ENCODE data around the gene EVC2. TPM values are rescaled to one million over a fixed set of nuclear protein-coding genes. Genes with fewer than 3 reads are reported as not detected.

EVC2 gene
- total and polyA plus RNA-seq, 10 of the 15 experiments (the other 5 are each of a cell fraction or from before 2014, with no cell fraction given) = 0.34 to 10.4 (median 5.6) TPM

GRCh38 chr4:5705647-5706320 lies 2.6 kb downstream of the EVC2 start:
- Histone ChIP-seq H3K79me2 (ENCODE audit: control insufficient read depth, insufficient read depth, low read length) (no peaks in the 10 kb centered on the region), H4K20me1 (ENCODE audit: control insufficient read depth, insufficient read depth) (no peaks in the 10 kb centered on the region), H3K27ac (ENCODE audit: control insufficient read depth, insufficient read depth) (0 out of 2 replicates have a peak overlapping the region, but pooled peaks have one; percentile 5), H3K36me3 (ENCODE audit: control insufficient read depth in 2 of 2, insufficient read depth in 2 of 2, low read length in 1 of 2) (no peaks in the 10 kb centered on the region), H3K4me3 (no peak overlapping the region), H3K4me2 (ENCODE audit: control insufficient read depth, insufficient read depth) (no peak overlapping the region), H3K9me3 (replicated peaks; ENCODE audit: control insufficient read depth, insufficient read depth, low read length) (no peaks in the 10 kb centered on the region; the same call in 2 of the 3 replicates), H3K9ac (ENCODE audit: control insufficient read depth, insufficient read depth, low read length) (no peak overlapping the region), H2AFZ (ENCODE audit: control insufficient read depth, low read depth, low read length) (no peak overlapping the region), H3K27me3 (replicated peaks in 1 of 2; ENCODE audit: control insufficient read depth in 2 of 2, insufficient read depth in 2 of 2, low read length in 1 of 2) (no peaks in the 10 kb centered on the region), H3K4me1 (ENCODE audit: control insufficient read depth, insufficient read depth, low read length) (peaks cover 11% of the 10 kb centered on the region)
- POLR2A ChIA-PET = interaction anchor here (1.5 kb wide), 1 partner anchor 10 kb away, joined by 3 read pairs; no protein-coding TSS in a partner anchor
- RAD21 ChIA-PET (ENCODE audit: unreplicated experiment) = interaction anchor here (0.6 to 3.3 kb wide), 4 partner anchors 10 to 47 kb away, joined by 3 to 11 read pairs (median 3); no protein-coding TSS in a partner anchor
- CTCF ChIA-PET = interaction anchor here (1.2 to 2.5 kb wide), 2 partner anchors 9 to 23 kb away, joined by 4 to 8 read pairs; no protein-coding TSS in a partner anchor
- intact Hi-C loops (cut with micrococcal nuclease; ENCODE audit: unreplicated experiment) = no loop called here
- TSS peak; percentile 27 for BruUV-seq (replicated peaks)
- DNase-seq (ENCODE audit: low read depth, low spot score) (no peak), ATAC-seq (peak; percentile 5; the same call in 2 of the 3 replicates), FAIRE-seq (peak; percentile 7)
- SMC1A ChIA-PET (ENCODE audit: uncharacterized antibody, unreplicated experiment) = interaction anchor here (0.8 to 1.4 kb wide), 4 partner anchors 9 to 59 kb away, joined by 3 to 4 read pairs (median 4); no protein-coding TSS in a partner anchor
- 32% methylated on average over 5 of the region's 5 CpGs for WGBS (ENCODE audit: insufficient coverage, insufficient replicate concordance, low lambda C conversion rate, missing lambda C conversion rate)
- in situ Hi-C loops (cut with MboI) = no loop called here
- TF ChIP-seq RB1 (IDR thresholded peaks at IDR 0.05; ENCODE audit: borderline replicate concordance) (peak; percentile 47; the same call in 1 of the 2 replicates), MYC (IDR thresholded peaks at IDR 0.05; ENCODE audit: insufficient read depth, insufficient read length, insufficient replicate concordance, low read length, severe bottlenecking) (no peak), RELA (IDR thresholded peaks at IDR 0.05; ENCODE audit: borderline replicate concordance, partially characterized antibody) (peak; percentile 11), ATF2 (IDR thresholded peaks at IDR 0.05; ENCODE audit: low read length) (peak; percentile 43), JUND (IDR thresholded peaks at IDR 0.05; ENCODE audit: low read depth, low read length) (no peak), PAX5 (IDR thresholded peaks at IDR 0.05; ENCODE audit: borderline replicate concordance, low read depth, low read length) (no peak), TCF7 (IDR thresholded peaks at IDR 0.05; ENCODE audit: borderline replicate concordance) (no peak)
- TF ChIP-seq, protein P1, sequence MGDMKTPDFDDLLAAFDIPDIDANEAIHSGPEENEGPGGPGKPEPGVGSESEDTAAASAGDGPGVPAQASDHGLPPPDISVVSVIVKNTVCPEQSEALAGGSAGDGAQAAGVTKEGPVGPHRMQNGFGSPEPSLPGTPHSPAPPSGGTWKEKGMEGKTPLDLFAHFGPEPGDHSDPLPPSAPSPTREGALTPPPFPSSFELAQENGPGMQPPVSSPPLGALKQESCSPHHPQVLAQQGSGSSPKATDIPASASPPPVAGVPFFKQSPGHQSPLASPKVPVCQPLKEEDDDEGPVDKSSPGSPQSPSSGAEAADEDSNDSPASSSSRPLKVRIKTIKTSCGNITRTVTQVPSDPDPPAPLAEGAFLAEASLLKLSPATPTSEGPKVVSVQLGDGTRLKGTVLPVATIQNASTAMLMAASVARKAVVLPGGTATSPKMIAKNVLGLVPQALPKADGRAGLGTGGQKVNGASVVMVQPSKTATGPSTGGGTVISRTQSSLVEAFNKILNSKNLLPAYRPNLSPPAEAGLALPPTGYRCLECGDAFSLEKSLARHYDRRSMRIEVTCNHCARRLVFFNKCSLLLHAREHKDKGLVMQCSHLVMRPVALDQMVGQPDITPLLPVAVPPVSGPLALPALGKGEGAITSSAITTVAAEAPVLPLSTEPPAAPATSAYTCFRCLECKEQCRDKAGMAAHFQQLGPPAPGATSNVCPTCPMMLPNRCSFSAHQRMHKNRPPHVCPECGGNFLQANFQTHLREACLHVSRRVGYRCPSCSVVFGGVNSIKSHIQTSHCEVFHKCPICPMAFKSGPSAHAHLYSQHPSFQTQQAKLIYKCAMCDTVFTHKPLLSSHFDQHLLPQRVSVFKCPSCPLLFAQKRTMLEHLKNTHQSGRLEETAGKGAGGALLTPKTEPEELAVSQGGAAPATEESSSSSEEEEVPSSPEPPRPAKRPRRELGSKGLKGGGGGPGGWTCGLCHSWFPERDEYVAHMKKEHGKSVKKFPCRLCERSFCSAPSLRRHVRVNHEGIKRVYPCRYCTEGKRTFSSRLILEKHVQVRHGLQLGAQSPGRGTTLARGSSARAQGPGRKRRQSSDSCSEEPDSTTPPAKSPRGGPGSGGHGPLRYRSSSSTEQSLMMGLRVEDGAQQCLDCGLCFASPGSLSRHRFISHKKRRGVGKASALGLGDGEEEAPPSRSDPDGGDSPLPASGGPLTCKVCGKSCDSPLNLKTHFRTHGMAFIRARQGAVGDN (IDR thresholded peaks at IDR 0.05) = no peak
- TF ChIP-seq, protein P2, sequence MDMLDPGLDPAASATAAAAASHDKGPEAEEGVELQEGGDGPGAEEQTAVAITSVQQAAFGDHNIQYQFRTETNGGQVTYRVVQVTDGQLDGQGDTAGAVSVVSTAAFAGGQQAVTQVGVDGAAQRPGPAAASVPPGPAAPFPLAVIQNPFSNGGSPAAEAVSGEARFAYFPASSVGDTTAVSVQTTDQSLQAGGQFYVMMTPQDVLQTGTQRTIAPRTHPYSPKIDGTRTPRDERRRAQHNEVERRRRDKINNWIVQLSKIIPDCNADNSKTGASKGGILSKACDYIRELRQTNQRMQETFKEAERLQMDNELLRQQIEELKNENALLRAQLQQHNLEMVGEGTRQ (IDR thresholded peaks at IDR 0.05; ENCODE audit: borderline replicate concordance, low read depth, low read length) = no peak
- TF ChIP-seq, protein P3, sequence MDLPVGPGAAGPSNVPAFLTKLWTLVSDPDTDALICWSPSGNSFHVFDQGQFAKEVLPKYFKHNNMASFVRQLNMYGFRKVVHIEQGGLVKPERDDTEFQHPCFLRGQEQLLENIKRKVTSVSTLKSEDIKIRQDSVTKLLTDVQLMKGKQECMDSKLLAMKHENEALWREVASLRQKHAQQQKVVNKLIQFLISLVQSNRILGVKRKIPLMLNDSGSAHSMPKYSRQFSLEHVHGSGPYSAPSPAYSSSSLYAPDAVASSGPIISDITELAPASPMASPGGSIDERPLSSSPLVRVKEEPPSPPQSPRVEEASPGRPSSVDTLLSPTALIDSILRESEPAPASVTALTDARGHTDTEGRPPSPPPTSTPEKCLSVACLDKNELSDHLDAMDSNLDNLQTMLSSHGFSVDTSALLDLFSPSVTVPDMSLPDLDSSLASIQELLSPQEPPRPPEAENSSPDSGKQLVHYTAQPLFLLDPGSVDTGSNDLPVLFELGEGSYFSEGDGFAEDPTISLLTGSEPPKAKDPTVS (IDR thresholded peaks at IDR 0.05; ENCODE audit: low read depth, low read length) = no peak

All from GM12878 (cell line).